Subcutaneous adipose tissue (tissue), 4 donors: ENCODE measurements around the gene NPPA. TPM values are rescaled to one million over a fixed set of nuclear protein-coding genes. Genes with fewer than 3 reads are reported as not detected.

Source experiments
- CTCF ChIP-seq: fragments of 450-650 bp; IDR thresholded peaks from one replicate; pipeline ENCODE4 v1.5.1; 2016; ENCODE audit warnings: low read depth, mild to moderate bottlenecking, control low read depth, antibody characterized with exemption, moderate library complexity
- total RNA-seq, 4 donors: library from RNA; depleted of rRNA; stranded (reverse); fragments of >200 nt; gene quantifications; one replicate each; pipeline ENCODE4 v1.1.0, GENCODE V29; 2016

NPPA gene
- not detected for total RNA-seq

- TF ChIP-seq CTCF = no peak
Measured at GRCh38 chr1:11847667-11848372, at the start of gene NPPA. Gene NPPA (minus strand): TSS chr1:11847783. CDS start chr1:11847684, 99 bp downstream.

- no peak for TF ChIP-seq CTCF
Measured at GRCh38 chr1:11893907-11894251, 46.3 kb upstream of the NPPA start.

GRCh38 chr1:11891433-11892186 lies 44.0 kb upstream of the NPPA start:
- no peak for TF ChIP-seq CTCF

GRCh38 chr1:11888877-11889208 lies 41.3 kb upstream of the NPPA start:
- TF ChIP-seq CTCF = no peak

- TF ChIP-seq CTCF = no peak
Measured at GRCh38 chr1:11888206-11888876, 40.8 kb upstream of the NPPA start.

DNA sequence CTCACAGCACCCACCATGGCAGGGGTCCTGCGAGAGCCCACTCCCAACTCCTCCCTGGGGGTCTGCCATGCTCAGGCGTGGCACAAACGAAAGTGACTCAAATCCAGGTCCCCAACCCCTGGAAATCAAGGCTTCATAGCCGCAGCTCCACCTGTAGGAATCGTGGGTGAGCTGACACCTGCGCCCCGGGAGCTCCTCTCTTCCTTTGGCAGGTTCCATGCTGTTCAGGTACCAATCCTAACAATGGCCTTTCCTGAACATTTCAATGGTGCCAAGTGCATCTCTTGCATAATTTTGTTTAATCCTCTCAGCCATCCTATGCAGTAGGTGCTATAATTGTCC lies 40.1 kb upstream of the NPPA start:
- no peak for TF ChIP-seq CTCF

DNA sequence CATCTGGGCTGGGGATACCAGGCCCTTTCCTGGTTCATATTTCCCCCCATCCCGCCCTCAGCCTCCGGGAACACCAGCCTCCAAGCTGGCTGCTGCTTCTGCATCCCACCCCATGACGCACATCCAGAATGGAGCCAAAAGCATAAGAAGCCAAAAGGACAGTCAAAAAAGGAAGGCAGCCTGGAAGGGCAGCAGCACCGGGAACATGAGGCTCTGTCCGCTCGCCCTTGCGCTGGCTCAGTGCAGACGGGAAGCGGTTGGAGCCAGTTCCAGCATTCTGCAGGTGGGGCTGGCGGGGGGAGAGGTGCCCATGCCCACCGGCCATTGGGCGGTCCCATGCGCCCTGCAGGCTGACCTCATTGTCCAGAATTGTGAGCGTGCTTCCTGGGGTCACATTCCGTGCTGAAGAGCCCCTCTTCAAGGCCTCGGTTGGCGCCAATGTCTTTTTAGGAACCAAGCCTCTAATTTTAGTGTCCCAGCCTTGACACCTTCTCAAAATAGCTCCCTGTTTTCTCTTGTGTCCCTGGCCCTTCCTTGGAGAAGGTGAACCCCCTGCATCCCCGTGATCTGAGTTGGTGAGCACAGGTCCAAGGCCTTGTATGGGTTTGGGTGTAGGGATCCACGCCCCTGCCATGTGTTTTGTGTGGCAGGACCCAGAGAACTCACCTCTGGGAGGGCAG lies 39.5 kb upstream of the NPPA start:
- TF ChIP-seq CTCF = no peak
